Measurements from ENCODE around the gene SELENOP. TPM values are rescaled to one million over a fixed set of nuclear protein-coding genes. Genes with fewer than 3 reads are reported as not detected.

SELENOP gene
- total RNA-seq, 1 experiment from 2014 or later, result 1.9 TPM

DNA sequence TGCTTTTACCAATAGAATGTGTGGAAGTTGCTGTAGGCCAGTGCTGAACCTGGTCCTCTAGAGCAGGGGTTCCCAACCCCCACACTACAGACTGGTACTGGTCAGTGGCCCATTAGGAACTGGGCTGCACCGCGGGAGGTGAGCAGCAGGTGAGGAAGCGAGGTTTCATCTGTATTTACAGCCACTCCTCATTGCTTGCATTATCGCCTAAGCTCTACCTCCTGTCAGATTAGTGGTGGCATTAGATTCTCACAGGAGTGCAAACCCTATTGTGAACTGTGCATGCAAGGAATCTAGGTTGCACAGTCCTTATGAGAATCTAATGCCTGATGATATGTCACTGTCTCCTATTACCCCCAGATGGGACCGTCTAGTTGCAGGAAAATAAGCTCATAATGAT is 61.2 kb downstream of the SELENOP start:
- ChIA-PET POLR2A (ENCODE audit: low non-redundant PET) (no interaction called here), CTCF (no interaction called here)
- no peak for TF ChIP-seq EZH2 (IDR thresholded peaks at IDR 0.05; ENCODE audit: borderline replicate concordance, low read depth, low read length, poor library complexity, severe bottlenecking)
- TF ChIP-seq, protein P1, sequence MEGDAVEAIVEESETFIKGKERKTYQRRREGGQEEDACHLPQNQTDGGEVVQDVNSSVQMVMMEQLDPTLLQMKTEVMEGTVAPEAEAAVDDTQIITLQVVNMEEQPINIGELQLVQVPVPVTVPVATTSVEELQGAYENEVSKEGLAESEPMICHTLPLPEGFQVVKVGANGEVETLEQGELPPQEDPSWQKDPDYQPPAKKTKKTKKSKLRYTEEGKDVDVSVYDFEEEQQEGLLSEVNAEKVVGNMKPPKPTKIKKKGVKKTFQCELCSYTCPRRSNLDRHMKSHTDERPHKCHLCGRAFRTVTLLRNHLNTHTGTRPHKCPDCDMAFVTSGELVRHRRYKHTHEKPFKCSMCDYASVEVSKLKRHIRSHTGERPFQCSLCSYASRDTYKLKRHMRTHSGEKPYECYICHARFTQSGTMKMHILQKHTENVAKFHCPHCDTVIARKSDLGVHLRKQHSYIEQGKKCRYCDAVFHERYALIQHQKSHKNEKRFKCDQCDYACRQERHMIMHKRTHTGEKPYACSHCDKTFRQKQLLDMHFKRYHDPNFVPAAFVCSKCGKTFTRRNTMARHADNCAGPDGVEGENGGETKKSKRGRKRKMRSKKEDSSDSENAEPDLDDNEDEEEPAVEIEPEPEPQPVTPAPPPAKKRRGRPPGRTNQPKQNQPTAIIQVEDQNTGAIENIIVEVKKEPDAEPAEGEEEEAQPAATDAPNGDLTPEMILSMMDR (conservative IDR thresholded peaks at IDR 0.05; ENCODE audit: low read depth, low read length), result no peak
- no peak overlapping the region for H3K4me3 ChIP-seq (ENCODE audit: low read depth, low read length, poor library complexity, severe bottlenecking)
- no peak overlapping the region for H3K27ac ChIP-seq (ENCODE audit: low read depth, low read length, poor library complexity, severe bottlenecking)
- H3K9me3 ChIP-seq (ENCODE audit: low read depth, low read length, poor library complexity, severe bottlenecking), result no peaks in the 10 kb centered on the region
- peaks cover 4% of the 10 kb centered on the region for H3K4me1 ChIP-seq (ENCODE audit: insufficient read depth, low read length, poor library complexity, severe bottlenecking)
- intact Hi-C loops (cut with micrococcal nuclease; ENCODE audit: unreplicated experiment), result no loop called here
- DNase-seq (ENCODE audit: low spot score), result no peak
- H3K27me3 ChIP-seq (replicated peaks; ENCODE audit: insufficient read depth, low read depth, low read length, poor library complexity), result no peaks in the 10 kb centered on the region
- H3K36me3 ChIP-seq (ENCODE audit: insufficient read depth, low read length, poor library complexity, severe bottlenecking), result no peaks in the 10 kb centered on the region
- BruUV-seq (replicated peaks), result no TSS peak

Other genes with a start within 250 kb of the SELENOP start
- 11.2 and 11.6 TPM in 2 replicates for gene CCDC152, start 55.1 kb downstream of the SELENOP start, total RNA-seq (2021)
- 1.4 and 1.9 TPM in 2 replicates for gene ANXA2R, start 228.4 kb upstream of the SELENOP start, total RNA-seq (2021)